HG03066 (cell line): ENCODE measurements around the gene PCDHA8.
"Not testable (repeated sequence)": the region's sequence is repeated elsewhere in the genome, so short reads cannot be mapped to it uniquely, and the experiment has no call there.

Experiments
- ATAC-seq: cut with Tn5 transposase; IDR thresholded peaks from one replicate; pipeline ENCODE4 v1.9.1; 2021; ENCODE audit warnings: low read depth; ENCODE audit not compliant: unreplicated experiment

The PCDHA8 gene

GRCh38 chr5:140840978-140841962, at the start of gene PCDHA8:
PCDHA8 (plus strand) TSS chr5:140841187; CDS start chr5:140841322, 135 bp downstream.
- ATAC-seq, result no peak

GRCh38 chr5:140794595-140795258, 46.3 kb upstream of the PCDHA8 start, which contains the start of gene PCDHA2:
PCDHA2 (plus strand) TSS chr5:140794852.
- no peak for ATAC-seq

GRCh38 chr5:140795259-140795641, 45.7 kb upstream of the PCDHA8 start:
- ATAC-seq, result no peak

GRCh38 chr5:140796072-140796717, 44.8 kb upstream of the PCDHA8 start:
- not testable (repeated sequence) for ATAC-seq

GRCh38 chr5:140796718-140797095, 44.3 kb upstream of the PCDHA8 start:
- no peak for ATAC-seq

GRCh38 chr5:140800816-140801493, 40.0 kb upstream of the PCDHA8 start, which contains the start of gene PCDHA3:
PCDHA3 (plus strand) TSS chr5:140801057.
- no peak for ATAC-seq

- ATAC-seq, result no peak
Observed at GRCh38 chr5:140801494-140801841, 39.5 kb upstream of the PCDHA8 start.

- ATAC-seq, result not testable (repeated sequence)
Observed at GRCh38 chr5:140802381-140802780, 38.6 kb upstream of the PCDHA8 start.

GRCh38 chr5:140802781-140803271, 38.2 kb upstream of the PCDHA8 start:
- ATAC-seq, result no peak

GRCh38 chr5:140806834-140807775, 33.9 kb upstream of the PCDHA8 start, which contains the start of gene PCDHA4:
PCDHA4 (plus strand) TSS chr5:140807068.
- no peak for ATAC-seq

- ATAC-seq, result not testable (repeated sequence)
Observed at GRCh38 chr5:140808241-140808888, 32.6 kb upstream of the PCDHA8 start.

GRCh38 chr5:140808889-140809291, 32.1 kb upstream of the PCDHA8 start:
- no peak for ATAC-seq

GRCh38 chr5:140821375-140822280, 19.4 kb upstream of the PCDHA8 start, which contains the start of gene PCDHA5:
PCDHA5 (plus strand) TSS chr5:140821613.
- no peak for ATAC-seq

GRCh38 chr5:140822281-140822629, 18.7 kb upstream of the PCDHA8 start:
- no peak for ATAC-seq

GRCh38 chr5:140822969-140823368, 18.0 kb upstream of the PCDHA8 start:
- not testable (repeated sequence) for ATAC-seq

- ATAC-seq, result no peak
Observed at GRCh38 chr5:140823475-140823874, 17.5 kb upstream of the PCDHA8 start.

GRCh38 chr5:140827704-140828361, 13.2 kb upstream of the PCDHA8 start, which contains the start of gene PCDHA6:
PCDHA6 (plus strand) TSS chr5:140827960; CDS start chr5:140828092, 132 bp downstream.
- no peak for ATAC-seq
